ENCODE data around the gene OR2AJ1. TPM values are rescaled to one million over a fixed set of nuclear protein-coding genes. Genes with fewer than 3 reads are reported as not detected.
"Not testable (repeated sequence)": the region's sequence is repeated elsewhere in the genome, so short reads cannot be mapped to it uniquely, and the experiment has no call there.

Gene OR2AJ1, protein sequence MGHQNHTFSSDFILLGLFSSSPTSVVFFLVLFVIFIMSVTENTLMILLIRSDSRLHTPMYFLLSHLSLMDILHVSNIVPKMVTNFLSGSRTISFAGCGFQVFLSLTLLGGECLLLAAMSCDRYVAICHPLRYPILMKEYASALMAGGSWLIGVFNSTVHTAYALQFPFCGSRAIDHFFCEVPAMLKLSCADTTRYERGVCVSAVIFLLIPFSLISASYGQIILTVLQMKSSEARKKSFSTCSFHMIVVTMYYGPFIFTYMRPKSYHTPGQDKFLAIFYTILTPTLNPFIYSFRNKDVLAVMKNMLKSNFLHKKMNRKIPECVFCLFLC
- 5.3 TPM for total RNA-seq (ENCODE audit: insufficient read depth, low replicate concordance)

GRCh38 chr1:247924868-247925267 is at the start of gene OR2AJ1:
Gene OR2AJ1, plus strand, starts transcription at chr1:247924889. Its CDS starts 8,880 bp downstream, at chr1:247933769.
- no peak for DNase-seq (ENCODE audit: low spot score)

DNA sequence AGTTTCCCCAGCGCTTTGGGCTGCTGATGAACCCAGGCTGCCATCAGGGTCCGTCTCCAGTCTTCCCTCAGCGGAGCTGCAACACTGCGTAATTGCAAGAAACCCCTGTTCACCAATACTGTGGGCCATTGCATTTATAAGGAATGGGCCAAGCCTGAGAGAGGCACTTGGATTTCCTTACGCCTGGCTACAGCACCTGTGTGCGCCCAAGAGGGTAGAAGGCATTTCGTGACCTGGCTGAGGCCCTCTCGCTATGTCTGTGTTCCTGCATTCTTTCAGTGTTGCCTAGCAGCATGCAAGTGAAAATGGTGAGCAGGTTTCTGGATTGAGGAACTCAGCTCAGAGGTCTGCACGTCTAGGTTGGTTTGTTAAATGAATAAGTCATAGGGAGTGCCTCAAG is 41.3 kb upstream of the OR2AJ1 start:
- DNase-seq (ENCODE audit: low spot score): no peak

DNA sequence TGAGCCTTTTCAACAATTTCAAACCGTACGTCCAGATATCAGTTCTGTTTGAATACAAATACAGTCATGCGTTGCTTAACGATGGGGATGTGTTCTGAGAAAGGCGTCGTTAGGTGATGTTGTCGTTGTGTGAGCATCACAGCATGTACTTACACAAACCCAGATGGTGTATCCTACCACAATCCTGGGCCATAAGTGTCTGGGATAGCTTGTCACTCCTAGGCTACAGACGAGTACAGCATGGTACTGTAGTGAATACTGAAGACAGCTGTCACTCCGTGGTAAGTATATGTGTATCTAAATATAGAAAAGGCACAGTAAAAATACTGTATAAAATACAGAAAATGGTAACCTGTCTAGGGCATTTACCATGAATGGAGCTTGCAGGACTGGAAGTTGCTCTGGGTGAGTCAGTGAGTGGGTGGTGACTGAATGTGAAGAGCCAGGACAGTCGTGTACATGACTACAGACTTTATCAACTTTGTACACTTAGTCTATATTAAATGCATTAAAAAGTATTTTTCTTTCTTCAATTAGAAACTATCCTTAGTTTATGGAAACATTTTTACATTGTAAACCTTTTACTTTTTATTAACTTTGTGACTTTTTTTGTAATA is 39.8 kb upstream of the OR2AJ1 start:
- DNase-seq (ENCODE audit: low spot score): no peak

DNA sequence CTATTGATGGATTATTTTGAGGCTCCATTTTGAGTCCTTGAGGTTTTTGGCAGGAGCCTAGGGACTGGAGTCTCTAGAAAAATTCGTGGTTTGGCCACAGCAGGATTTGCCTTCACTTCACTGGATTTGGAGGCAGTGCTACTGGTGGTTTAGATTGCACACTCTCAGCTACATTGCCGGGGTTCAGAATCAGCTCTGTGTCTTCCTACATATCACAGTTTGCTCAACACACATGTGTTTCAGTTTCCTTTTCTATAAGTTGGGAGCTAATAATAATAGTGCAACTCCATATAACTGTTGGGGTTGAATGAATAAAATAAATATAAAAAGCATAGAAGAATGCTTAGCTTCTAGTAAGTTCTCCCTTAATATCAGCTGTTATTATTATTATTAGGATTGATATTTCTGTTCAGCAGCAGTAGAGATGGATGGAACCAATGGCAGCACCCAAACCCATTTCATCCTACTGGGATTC is 29.5 kb upstream of the OR2AJ1 start, which contains the start of gene OR2W3:
TSS of gene OR2W3 (plus strand) at position 425 of the 475 bp plus-strand sequence. CDS start at position 425, 0 bp downstream.
- no peak for DNase-seq (ENCODE audit: low spot score)

- no peak for DNase-seq (ENCODE audit: low spot score)
Observed at GRCh38 chr1:247895976-247896375, 28.7 kb upstream of the OR2AJ1 start.

DNA sequence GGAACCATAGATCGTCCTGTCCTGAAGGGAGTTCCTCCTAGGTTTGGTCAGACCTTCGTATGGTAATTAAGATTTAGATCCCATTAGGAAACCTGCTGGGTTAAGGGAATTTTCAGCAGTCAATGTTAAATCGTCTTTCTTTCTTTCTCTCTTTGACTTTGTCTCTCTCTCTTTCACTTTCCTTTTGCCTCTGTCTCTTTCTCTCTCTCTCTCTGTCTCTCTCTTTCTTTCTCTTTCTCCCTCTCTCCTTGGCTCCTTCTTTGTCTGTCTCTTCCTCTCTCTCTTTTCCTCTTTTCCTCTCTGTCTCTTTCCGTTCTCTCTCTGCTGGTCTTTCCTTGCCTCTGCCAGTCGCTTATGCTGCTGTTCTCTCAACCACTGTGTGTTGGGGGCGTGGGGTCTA is 20.6 kb upstream of the OR2AJ1 start:
- DNase-seq (ENCODE audit: low spot score): no peak

DNA sequence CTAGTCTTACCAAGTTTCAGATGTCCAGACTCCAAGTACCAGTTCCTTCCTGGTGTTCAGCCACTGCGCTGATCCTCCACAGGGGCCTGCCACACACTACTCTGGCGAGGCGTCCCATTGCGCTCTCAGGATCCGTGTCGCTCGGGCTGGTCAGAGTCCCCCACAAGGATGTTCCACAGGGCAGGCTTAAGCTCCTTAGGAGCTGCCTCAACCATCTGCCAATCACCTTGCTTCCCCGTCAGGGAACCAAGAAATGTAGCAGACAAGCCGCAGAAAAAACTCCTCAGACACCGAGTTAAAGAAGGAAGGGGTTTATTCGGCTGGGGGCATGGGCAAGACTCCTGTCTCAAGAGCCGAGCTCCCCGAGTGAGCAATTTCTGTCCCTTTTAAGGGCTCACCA is 19.5 kb upstream of the OR2AJ1 start:
- DNase-seq (ENCODE audit: low spot score): no peak

GRCh38 chr1:247905910-247906503 is 18.7 kb upstream of the OR2AJ1 start:
- DNase-seq (ENCODE audit: low spot score): no peak

DNA sequence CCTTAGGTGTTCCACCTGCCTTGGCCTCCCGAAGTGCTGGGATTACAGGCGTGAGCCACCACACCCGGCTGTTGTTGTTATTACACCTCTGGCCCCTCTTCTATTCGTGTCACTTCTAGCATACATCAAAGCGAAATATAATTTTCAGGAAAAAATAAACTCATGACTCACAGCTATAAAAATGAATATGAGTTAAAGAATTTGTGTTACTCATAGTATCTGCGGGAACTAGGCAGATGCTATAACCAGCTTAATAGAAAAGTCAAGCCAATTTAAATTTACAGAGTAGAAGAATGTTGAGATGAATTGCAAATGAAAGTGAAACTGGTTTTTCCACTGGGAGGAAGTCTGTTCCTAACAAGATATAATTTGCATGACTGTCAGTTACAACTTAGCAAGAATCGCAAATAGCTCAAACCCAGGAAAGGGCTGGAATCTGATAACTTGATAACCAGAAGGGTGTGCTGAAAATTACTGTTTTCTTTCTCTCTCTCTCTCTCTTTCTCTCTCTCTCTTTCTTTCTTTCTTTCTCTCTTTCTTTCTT is 18.1 kb upstream of the OR2AJ1 start:
- DNase-seq (ENCODE audit: low spot score): no peak

- no peak for DNase-seq (ENCODE audit: low spot score)
Observed at GRCh38 chr1:247908766-247909165, 15.9 kb upstream of the OR2AJ1 start.

DNA sequence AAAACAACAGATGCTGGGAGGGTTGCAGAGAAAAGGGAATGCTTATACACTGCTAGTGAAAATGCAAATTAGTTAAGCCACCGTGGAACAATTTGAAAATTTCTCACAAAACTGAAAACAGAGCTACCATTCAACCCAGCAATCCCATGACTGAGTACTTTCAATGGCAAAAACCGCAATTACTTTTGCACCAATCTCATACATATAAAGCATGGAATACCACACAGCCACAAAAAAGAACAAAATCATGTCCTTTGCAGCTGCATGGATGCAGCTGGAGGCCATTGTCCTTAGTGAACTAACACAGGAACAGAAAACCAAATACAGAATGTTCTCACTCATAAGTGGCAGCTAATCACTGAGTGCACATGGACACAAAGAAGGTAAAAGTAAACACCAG is 10.9 kb upstream of the OR2AJ1 start:
- DNase-seq (ENCODE audit: low spot score): no peak

DNA sequence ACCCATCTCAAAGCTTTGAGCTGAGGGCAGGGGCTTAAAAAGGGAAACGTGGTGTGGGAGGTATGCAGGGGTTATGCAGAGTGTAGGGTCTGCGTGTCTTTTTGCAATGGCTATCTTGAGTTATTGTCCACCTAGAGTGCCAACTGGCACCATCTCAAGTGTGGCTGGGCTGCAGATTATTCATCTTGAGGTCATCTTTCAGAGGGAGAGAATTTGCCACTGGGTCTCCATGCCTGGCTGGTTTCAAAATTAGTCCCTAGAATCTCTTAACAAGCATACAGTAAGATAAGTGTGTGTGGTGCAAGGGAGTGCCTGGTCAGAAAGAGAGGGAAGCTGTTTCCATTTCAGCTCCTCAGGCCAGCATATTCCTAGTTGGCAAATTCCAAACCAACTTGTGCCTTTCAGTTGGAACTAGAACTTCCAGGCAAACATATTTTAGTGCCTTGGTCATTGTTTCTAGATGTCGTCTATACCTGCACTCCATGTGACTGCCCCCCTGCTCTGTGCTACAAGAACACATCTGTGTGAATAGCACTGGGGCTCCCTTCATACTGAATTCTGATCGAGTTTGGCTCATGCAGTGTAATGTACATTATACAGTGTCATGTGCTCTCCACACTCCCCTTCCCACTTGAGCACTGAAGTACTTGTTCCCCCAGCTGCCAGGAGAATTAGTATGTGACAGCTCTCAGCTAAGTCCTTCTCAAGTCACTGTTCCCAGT is 9.6 kb upstream of the OR2AJ1 start:
- no peak for DNase-seq (ENCODE audit: low spot score)

DNA sequence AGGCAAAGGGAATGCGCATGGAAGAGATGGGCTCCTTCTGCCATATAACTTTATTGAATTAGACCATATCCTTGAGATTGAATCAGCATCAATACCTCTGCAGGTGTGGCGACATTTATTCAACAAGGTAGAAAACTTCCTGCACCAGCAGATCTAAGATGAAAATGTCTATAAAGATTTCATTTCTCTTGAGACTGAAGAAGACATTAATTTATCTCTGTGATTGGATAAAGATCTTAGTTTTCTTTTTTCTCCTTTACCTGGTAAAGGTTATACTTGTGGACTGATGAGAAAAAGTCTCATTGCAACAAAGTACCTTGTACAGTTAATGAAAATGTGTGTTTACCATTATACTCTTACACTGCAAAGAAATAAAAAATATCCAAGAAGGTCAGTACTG is 4.7 kb upstream of the OR2AJ1 start, which contains the start of gene OR2T8:
TSS of gene OR2T8 (plus strand) at position 301 of the 400 bp plus-strand sequence. CDS start 766 bp downstream, outside the sequence.
- no peak for DNase-seq (ENCODE audit: low spot score)

DNA sequence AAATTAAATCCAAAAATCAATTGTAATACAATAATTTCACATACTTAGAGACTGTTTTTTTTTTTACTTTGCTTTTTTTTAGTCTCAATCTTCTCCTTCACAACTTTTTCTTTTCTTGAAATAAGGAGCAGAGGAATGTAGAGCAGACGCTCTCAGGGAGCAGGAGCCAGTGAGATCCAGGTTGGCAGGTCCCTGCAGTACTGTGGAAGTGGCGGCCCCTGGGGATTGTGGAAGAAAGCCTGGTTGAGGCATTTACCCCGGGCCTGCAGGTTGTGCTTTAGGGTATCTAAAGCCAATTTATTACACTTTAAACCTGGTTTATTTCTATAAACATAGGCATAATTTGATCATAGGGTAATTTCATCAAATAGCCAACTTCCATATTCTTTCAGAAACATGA is 748 bp upstream of the OR2AJ1 start:
- DNase-seq (ENCODE audit: low spot score): no peak

- no peak for DNase-seq (ENCODE audit: low spot score)
Observed at GRCh38 chr1:247933989-247934388, 9.3 kb downstream of the OR2AJ1 start.

GRCh38 chr1:247935781-247936180 is 11.1 kb downstream of the OR2AJ1 start:
- no peak for DNase-seq (ENCODE audit: low spot score)

GRCh38 chr1:247936415-247936814 is 11.7 kb downstream of the OR2AJ1 start:
- DNase-seq (ENCODE audit: low spot score): no peak

- DNase-seq (ENCODE audit: low spot score): not testable (repeated sequence)
Observed at GRCh38 chr1:247936965-247937734, 12.5 kb downstream of the OR2AJ1 start.

DNA sequence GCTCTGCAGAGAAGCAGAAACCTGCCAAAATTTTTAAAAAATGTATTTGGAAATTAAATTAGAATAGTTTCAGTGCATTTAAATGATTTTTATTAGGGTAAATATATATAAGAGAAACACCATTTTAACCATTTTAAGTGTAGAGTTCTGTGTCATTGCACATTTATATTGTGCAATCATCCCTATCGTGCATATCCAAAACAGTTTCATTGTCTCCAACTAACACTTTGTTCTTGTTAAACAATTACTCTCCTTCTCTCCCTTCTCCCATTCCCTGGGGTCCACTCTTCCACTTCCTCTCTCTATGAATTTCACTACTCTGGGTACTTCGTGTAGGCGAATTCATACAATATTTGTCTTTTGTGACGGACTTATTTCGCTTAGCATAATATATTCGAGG is 17.9 kb downstream of the OR2AJ1 start:
- no peak for DNase-seq (ENCODE audit: low spot score)

GRCh38 chr1:247948558-247948957 is 23.9 kb downstream of the OR2AJ1 start, which contains the start of gene OR2L8:
Gene OR2L8, plus strand, starts transcription at chr1:247948858. Its CDS starts 0 bp downstream, at chr1:247948858.
- no peak for DNase-seq (ENCODE audit: low spot score)

DNA sequence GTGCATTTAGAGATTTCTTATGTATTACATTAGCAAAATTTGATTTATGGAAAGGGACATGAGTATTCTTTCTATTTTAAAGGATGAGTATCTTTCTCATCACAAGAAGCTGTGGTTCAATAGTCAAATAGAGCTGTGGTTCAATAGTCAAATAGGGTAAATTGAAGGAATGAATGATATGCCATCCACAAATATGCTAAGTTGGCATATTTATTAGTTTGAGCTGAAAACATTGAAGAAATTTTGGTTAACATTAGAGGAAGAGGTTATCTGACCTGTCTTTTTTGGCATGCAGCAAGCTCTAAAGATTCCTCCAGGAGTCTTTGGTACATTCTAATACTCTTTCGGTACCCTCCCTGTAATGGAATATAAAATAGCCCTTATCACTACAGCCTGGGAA is 28.7 kb downstream of the OR2AJ1 start:
- DNase-seq (ENCODE audit: low spot score): no peak

Data from umbilical cord (tissue), 2 donors.